ENCODE data around the gene SLC12A8. TPM values are rescaled to one million over a fixed set of nuclear protein-coding genes. Genes with fewer than 3 reads are reported as not detected.

SLC12A8 gene
- total and polyA plus RNA-seq, 10 donors: 0.32 to 2.8 (median 1.3) TPM

- H3K9me3 ChIP-seq: no peaks in the 10 kb centered on the region
- peaks cover 0 to 14% (median 0%) of the 10 kb centered on the region in 6 donors for H3K36me3 ChIP-seq
- TF ChIP-seq POLR2A (IDR thresholded peaks at IDR 0.05) (no peak), POLR2AphosphoS5 (IDR thresholded peaks at IDR 0.05) (no peak), CTCF (IDR thresholded peaks at IDR 0.05 in 8 of 11, conservative IDR thresholded peaks at IDR 0.05 in 3 of 11) (no peak)
- peaks cover 41 to 93% (median 53%) of the 10 kb centered on the region in 6 donors for H3K4me1 ChIP-seq
- DNase-seq: no peak
- WGBS, 5 donors: 85 to 92% (median 90%) methylated on average over 6 of the region's 6 CpGs
- peaks cover 0 to 4% (median 0%) of the 10 kb centered on the region in 7 donors for H3K27me3 ChIP-seq (replicated peaks in 1 of 7)
- no peak overlapping the region for H3K4me3 ChIP-seq
- intact Hi-C loops (cut with DNase I; ENCODE audit: low total_unique reads): loop anchor here (10.0 kb wide), 2 partner anchors 64 to 94 kb away; no protein-coding TSS in a partner anchor
- peak overlapping the region in 6 of 8 donors; percentile 86 to 94 (median 92) for H3K27ac ChIP-seq
Measured at GRCh38 chr3:125050488-125051090, 162.0 kb downstream of the SLC12A8 start.

GRCh38 chr3:125048282-125048681, 164.3 kb downstream of the SLC12A8 start:
- peak overlapping the region in 1 of 8 donors; percentile 5 for H3K27ac ChIP-seq
- H3K4me1 ChIP-seq: peaks cover 49 to 100% (median 61%) of the 10 kb centered on the region in 6 donors

GRCh38 chr3:125045965-125046364, 166.6 kb downstream of the SLC12A8 start:
- Histone ChIP-seq H3K27ac (peak overlapping the region in 1 of 8 donors; percentile 91), H3K4me3 (no peak overlapping the region), H3K36me3 (peaks cover 0 to 18% (median 2%) of the 10 kb centered on the region in 6 donors), H3K27me3 (replicated peaks in 1 of 7) (no peaks in the 10 kb centered on the region), H3K9me3 (no peaks in the 10 kb centered on the region), H3K4me1 (peaks cover 27 to 100% (median 60%) of the 10 kb centered on the region in 6 donors)
- intact Hi-C loops (cut with DNase I; ENCODE audit: low total_unique reads): no loop called here
- DNase-seq: no peak
- TF ChIP-seq POLR2A (IDR thresholded peaks at IDR 0.05) (no peak), POLR2AphosphoS5 (IDR thresholded peaks at IDR 0.05) (no peak), CTCF (IDR thresholded peaks at IDR 0.05 in 8 of 11, conservative IDR thresholded peaks at IDR 0.05 in 3 of 11) (no peak)
- WGBS, 5 donors: 35 to 63% (median 40%) methylated on average over 2 of the region's 2 CpGs

More at GRCh38 chr3:125048282-125048681, 164.3 kb downstream of the SLC12A8 start:
- Histone ChIP-seq H3K4me3 (no peak overlapping the region), H3K27me3 (replicated peaks in 1 of 7) (no peaks in the 10 kb centered on the region), H3K9me3 (no peaks in the 10 kb centered on the region), H3K36me3 (peaks cover 0 to 18% (median 2%) of the 10 kb centered on the region in 6 donors)
- DNase-seq: no peak
- TF ChIP-seq POLR2AphosphoS5 (IDR thresholded peaks at IDR 0.05): no peak
- TF ChIP-seq CTCF (IDR thresholded peaks at IDR 0.05 in 8 of 11, conservative IDR thresholded peaks at IDR 0.05 in 3 of 11): no peak
- no peak for TF ChIP-seq POLR2A (IDR thresholded peaks at IDR 0.05)
- WGBS, 5 donors: 80 to 97% (median 93%) methylated on average over 3 of the region's 3 CpGs
- intact Hi-C loops (cut with DNase I; ENCODE audit: low total_unique reads): no loop called here

- Histone ChIP-seq H3K27me3 (replicated peaks in 1 of 7) (no peaks in the 10 kb centered on the region), H3K4me3 (no peak overlapping the region), H3K9me3 (no peaks in the 10 kb centered on the region), H3K4me1 (peaks cover 21 to 100% (median 58%) of the 10 kb centered on the region in 6 donors), H3K36me3 (peaks cover 0 to 15% (median 2%) of the 10 kb centered on the region in 6 donors), H3K27ac (peak overlapping the region; percentile 11 to 91 (median 60))
- TF ChIP-seq POLR2A (IDR thresholded peaks at IDR 0.05) (no peak), CTCF (IDR thresholded peaks at IDR 0.05 in 8 of 11, conservative IDR thresholded peaks at IDR 0.05 in 3 of 11) (no peak), POLR2AphosphoS5 (IDR thresholded peaks at IDR 0.05) (no peak)
- intact Hi-C loops (cut with DNase I; ENCODE audit: low total_unique reads): no loop called here
- WGBS, 5 donors: 66 to 87% (median 76%) methylated on average over 5 of the region's 5 CpGs
- DNase-seq: no peak
Measured at GRCh38 chr3:125045194-125045593, 167.4 kb downstream of the SLC12A8 start.
